H9 (cell line): ENCODE results near the gene SLC6A7. TPM values are rescaled to one million over a fixed set of nuclear protein-coding genes. Genes with fewer than 3 reads are reported as not detected.

Source experiments
- DNase-seq: peaks from one replicate; pipeline ENCODE4 v3.0.0-alpha.2; 2017
- H2AFZ ChIP-seq: one replicate; pipeline ENCODE4 v1.6.1; 2013; ENCODE audit warnings: mild to moderate bottlenecking, low read length, control low read depth, moderate library complexity
- H2AK5ac ChIP-seq: 2 replicates; pipeline ENCODE4 v1.6.1; 2013; ENCODE audit warnings: low read length, control low read depth, mixed read lengths; ENCODE audit not compliant: insufficient read length
- H2BK120ac ChIP-seq: one replicate; pipeline ENCODE4 v1.6.1; 2013; ENCODE audit warnings: low read depth, mild to moderate bottlenecking, low read length, control low read depth, inconsistent platforms; ENCODE audit not compliant: poor library complexity, severe bottlenecking
- H2BK12ac ChIP-seq: 2 replicates; pipeline ENCODE4 v1.6.1; 2013; ENCODE audit warnings: low read length, control low read depth, mixed read lengths, low read depth; ENCODE audit not compliant: insufficient read length
- H2BK15ac ChIP-seq: 2 replicates; pipeline ENCODE4 v1.6.1; 2013; ENCODE audit warnings: low read depth, low read length, control low read depth
- H2BK20ac ChIP-seq: one replicate; pipeline ENCODE4 v1.6.1; 2013; ENCODE audit warnings: low read depth, mild to moderate bottlenecking, low read length, control low read depth, inconsistent platforms; ENCODE audit not compliant: poor library complexity, severe bottlenecking
- H2BK5ac ChIP-seq: 2 replicates; pipeline ENCODE4 v1.6.1; 2013; ENCODE audit warnings: low read length, control low read depth, mixed read lengths; ENCODE audit not compliant: insufficient read length
- H3K14ac ChIP-seq: 2 replicates; pipeline ENCODE4 v1.6.1; 2013; ENCODE audit warnings: low read length, control low read depth; ENCODE audit not compliant: insufficient read depth
- H3K18ac ChIP-seq: 2 replicates; pipeline ENCODE4 v1.6.1; 2013; ENCODE audit warnings: low read depth, mild to moderate bottlenecking, mixed read lengths, low read length, control low read depth; ENCODE audit not compliant: insufficient read length
- H3K23ac ChIP-seq: 2 replicates; pipeline ENCODE4 v1.6.1; 2013; ENCODE audit warnings: low read length, control low read depth, mixed read lengths, low read depth; ENCODE audit not compliant: insufficient read length
- H3K23me2 ChIP-seq: 2 replicates; pipeline ENCODE4 v1.6.1; 2013; ENCODE audit warnings: low read depth, mild to moderate bottlenecking, mixed read lengths, low read length, control low read depth; ENCODE audit not compliant: insufficient read length, poor library complexity, severe bottlenecking
- H3K27ac ChIP-seq: 2 replicates; pipeline ENCODE4 v1.5.1; 2013; ENCODE audit warnings: low read length, control low read depth, mixed read lengths, low read depth; ENCODE audit not compliant: insufficient read length
- H3K27me3 ChIP-seq: 2 replicates; pipeline ENCODE4 v1.6.1; 2013; ENCODE audit warnings: low read length, control low read depth, inconsistent platforms; ENCODE audit not compliant: insufficient read depth
- H3K4ac ChIP-seq: 2 replicates; pipeline ENCODE4 v1.6.1; 2013; ENCODE audit warnings: low read depth, mild to moderate bottlenecking, control low read depth, inconsistent platforms, low read length, moderate library complexity
- H3K4me1 ChIP-seq: 2 replicates; pipeline ENCODE4 v1.6.1; 2013; ENCODE audit warnings: low read length, control low read depth, inconsistent platforms; ENCODE audit not compliant: insufficient read depth
- H3K4me2 ChIP-seq: 2 replicates; pipeline ENCODE4 v1.6.1; 2013; ENCODE audit warnings: low read length, control low read depth, mixed read lengths; ENCODE audit not compliant: insufficient read length, insufficient read depth
- H3K56ac ChIP-seq: 2 replicates; pipeline ENCODE4 v1.6.1; 2013; ENCODE audit warnings: low read depth, mild to moderate bottlenecking, mixed read lengths, low read length, control low read depth; ENCODE audit not compliant: insufficient read length
- H3K79me1 ChIP-seq: 2 replicates; pipeline ENCODE4 v1.6.1; 2013; ENCODE audit warnings: low read depth, mild to moderate bottlenecking, moderate library complexity, low read length, control low read depth, inconsistent platforms; ENCODE audit not compliant: insufficient read depth, poor library complexity, severe bottlenecking
- H3K79me2 ChIP-seq: 2 replicates; pipeline ENCODE4 v1.6.1; 2013; ENCODE audit warnings: low read length, control low read depth, inconsistent platforms; ENCODE audit not compliant: insufficient read depth
- H3K9ac ChIP-seq: 2 replicates; pipeline ENCODE4 v1.6.1; 2013; ENCODE audit warnings: low read length, control low read depth, mixed read lengths; ENCODE audit not compliant: insufficient read length; ENCODE audit errors: extremely low read depth
- H3K9me3 ChIP-seq: one replicate; pipeline ENCODE4 v1.6.1; 2013; ENCODE audit warnings: low read depth, low read length, inconsistent platforms; ENCODE audit not compliant: control insufficient read depth
- H3T11ph ChIP-seq: one replicate; pipeline ENCODE4 v1.6.1; 2013; ENCODE audit warnings: mild to moderate bottlenecking, low read length, control low read depth, inconsistent platforms
- H4K20me1 ChIP-seq: one replicate; pipeline ENCODE4 v1.6.1; 2013; ENCODE audit not compliant: control insufficient read depth, insufficient read length, insufficient read depth
- H4K5ac ChIP-seq: 2 replicates; pipeline ENCODE4 v1.6.1; 2013; ENCODE audit warnings: low read depth, mild to moderate bottlenecking, mixed read lengths, low read length, control low read depth; ENCODE audit not compliant: insufficient read length
- H4K8ac ChIP-seq: replicated peaks from 2 replicates; pipeline ENCODE4 v1.6.1; 2013; ENCODE audit warnings: low read length, control low read depth, mixed read lengths, low read depth; ENCODE audit not compliant: insufficient read length
- H4K91ac ChIP-seq: 2 replicates; pipeline ENCODE4 v1.6.1; 2013; ENCODE audit warnings: low read depth, mild to moderate bottlenecking, moderate library complexity, mixed read lengths, low read length, control low read depth; ENCODE audit not compliant: insufficient read length
- H3K27ac Mint-ChIP-seq, 3 experiments: 2 replicates in 2 of 3; 3 replicates in 1 of 3; pipeline ENCODE4 v1.8.0; 2020 to 2021; ENCODE audit warnings: mixed read lengths in 3 of 3, mild to moderate bottlenecking in 1 of 3, moderate library complexity in 1 of 3
- H3K27me3 Mint-ChIP-seq: 2 replicates; pipeline ENCODE4 v1.8.0; 2021; ENCODE audit warnings: low read depth, mild to moderate bottlenecking, moderate library complexity, mixed read lengths
- H3K36me3 Mint-ChIP-seq, 3 experiments: 2 replicates in 2 of 3; 3 replicates in 1 of 3; pipeline ENCODE4 v1.8.0; 2020 to 2021; ENCODE audit warnings: low read depth in 3 of 3, mixed read lengths in 3 of 3; ENCODE audit not compliant: insufficient read depth in 1 of 3
- H3K4me1 Mint-ChIP-seq, 2 experiments: 2 replicates each; pipeline ENCODE4 v1.8.0; 2020; ENCODE audit warnings: mixed read lengths in 2 of 2
- H3K4me3 Mint-ChIP-seq, 2 experiments: 2 replicates in 1 of 2; 3 replicates in 1 of 2; pipeline ENCODE4 v1.8.0; 2020 to 2021; ENCODE audit warnings: mild to moderate bottlenecking in 2 of 2, mixed read lengths in 2 of 2, moderate library complexity in 1 of 2
- H3K9me3 Mint-ChIP-seq, 2 experiments: 2 replicates in 1 of 2; 3 replicates in 1 of 2; pipeline ENCODE4 v1.8.0; 2020; ENCODE audit warnings: mild to moderate bottlenecking in 2 of 2, mixed read lengths in 2 of 2, moderate library complexity in 1 of 2
- WGBS: extraction: QIAGEN DNeasy Blood & Tissue Kit; methylation state at CpG from one replicate; pipeline ENCODE4 v1.1.7; 2013; ENCODE audit warnings: missing lambda C conversion rate, low lambda C conversion rate, mixed read lengths; ENCODE audit not compliant: insufficient read length; ENCODE audit errors: extremely low coverage; 5-methylcytosine and 5-hydroxymethylcytosine counted together
- total RNA-seq: library from RNA; stranded (reverse); gene quantifications from 2 replicates; pipeline ENCODE4 v1.2.1, GENCODE V29; 2021
- TF ChIP-seq, protein P1 (sequence below): fragments of 200-600 bp; sonication (generic); conservative IDR thresholded peaks from 3 replicates; pipeline ENCODE4 v1.8.0; 2021; ENCODE audit warnings: antibody characterized with exemption, mild to moderate bottlenecking

The SLC6A7 gene
- total RNA-seq, 1 experiment from 2014 or later, result not detected

DNA sequence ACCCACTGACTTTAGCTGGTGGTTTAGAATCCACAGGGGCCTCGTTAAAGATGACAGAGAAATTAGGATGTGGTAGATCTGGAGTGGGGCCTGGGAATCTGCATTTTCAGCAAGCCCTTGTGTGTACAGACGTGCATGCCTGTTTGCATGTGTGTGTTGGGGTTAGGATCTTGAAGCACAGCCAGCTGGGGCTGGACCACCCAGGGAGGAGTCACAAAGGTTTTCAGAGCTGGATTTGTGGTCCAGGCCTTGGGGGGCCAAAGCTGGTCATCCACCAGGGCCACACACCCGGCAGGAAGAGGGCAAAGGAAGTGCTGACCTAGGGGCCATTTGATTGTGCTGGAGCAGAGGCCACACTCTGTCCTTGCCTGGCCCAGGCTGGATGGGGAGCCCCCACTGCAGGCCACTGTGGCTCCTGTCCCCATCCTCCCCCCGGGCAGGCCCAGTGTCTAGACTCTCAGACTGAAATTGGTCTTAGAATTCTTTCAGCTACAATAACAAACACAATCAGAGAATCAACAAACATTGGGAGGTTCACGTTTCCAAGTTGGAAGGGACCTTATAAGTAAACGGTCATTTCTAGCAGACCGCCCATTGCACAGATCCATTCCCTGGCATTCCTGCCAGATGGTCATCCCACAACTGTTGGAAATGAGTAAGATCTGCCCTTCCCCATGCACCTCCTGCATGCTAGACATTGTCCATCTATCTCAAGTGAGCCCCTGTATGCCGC lies 13.0 kb upstream of the SLC6A7 start:
- Histone ChIP-seq H2BK5ac (no peak overlapping the region), H3K23ac (no peak overlapping the region), H4K8ac (no peak overlapping the region), H3K18ac (no peak overlapping the region), H3T11ph (no peak overlapping the region), H2BK120ac (no peak overlapping the region), H4K91ac (no peak overlapping the region), H2BK20ac (no peak overlapping the region), H3K9me3 (no peaks in the 10 kb centered on the region), H3K79me1 (no peaks in the 10 kb centered on the region), H3K4me1 (no peaks in the 10 kb centered on the region), H3K4ac (no peak overlapping the region), H2BK15ac (no peak overlapping the region), H3K14ac (no peak overlapping the region), H3K79me2 (no peaks in the 10 kb centered on the region), H2AK5ac (no peak overlapping the region), H3K56ac (no peak overlapping the region), H4K20me1 (no peaks in the 10 kb centered on the region), H4K5ac (no peak overlapping the region), H3K27ac (no peak overlapping the region), H2AFZ (no peak overlapping the region), H3K23me2 (no peaks in the 10 kb centered on the region), H3K9ac (no peak overlapping the region), H3K4me2 (no peak overlapping the region), H2BK12ac (no peak overlapping the region), H3K27me3 (no peaks in the 10 kb centered on the region; the same call in 1 of the 2 replicates)
- Mint-ChIP-seq H3K36me3 (no peaks in the 10 kb centered on the region), H3K4me1 (peaks cover 7 to 13% of the 10 kb centered on the region in 2 experiments; a peak in 3 of 4 replicates), H3K9me3 (no peaks in the 10 kb centered on the region; a peak in 1 of 5 replicates), H3K27ac (no peak overlapping the region), H3K4me3 (no peak overlapping the region), H3K27me3 (peaks cover 63% of the 10 kb centered on the region)
- DNase-seq, result no peak
- TF ChIP-seq, protein P1, sequence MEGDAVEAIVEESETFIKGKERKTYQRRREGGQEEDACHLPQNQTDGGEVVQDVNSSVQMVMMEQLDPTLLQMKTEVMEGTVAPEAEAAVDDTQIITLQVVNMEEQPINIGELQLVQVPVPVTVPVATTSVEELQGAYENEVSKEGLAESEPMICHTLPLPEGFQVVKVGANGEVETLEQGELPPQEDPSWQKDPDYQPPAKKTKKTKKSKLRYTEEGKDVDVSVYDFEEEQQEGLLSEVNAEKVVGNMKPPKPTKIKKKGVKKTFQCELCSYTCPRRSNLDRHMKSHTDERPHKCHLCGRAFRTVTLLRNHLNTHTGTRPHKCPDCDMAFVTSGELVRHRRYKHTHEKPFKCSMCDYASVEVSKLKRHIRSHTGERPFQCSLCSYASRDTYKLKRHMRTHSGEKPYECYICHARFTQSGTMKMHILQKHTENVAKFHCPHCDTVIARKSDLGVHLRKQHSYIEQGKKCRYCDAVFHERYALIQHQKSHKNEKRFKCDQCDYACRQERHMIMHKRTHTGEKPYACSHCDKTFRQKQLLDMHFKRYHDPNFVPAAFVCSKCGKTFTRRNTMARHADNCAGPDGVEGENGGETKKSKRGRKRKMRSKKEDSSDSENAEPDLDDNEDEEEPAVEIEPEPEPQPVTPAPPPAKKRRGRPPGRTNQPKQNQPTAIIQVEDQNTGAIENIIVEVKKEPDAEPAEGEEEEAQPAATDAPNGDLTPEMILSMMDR, result no peak
- WGBS, result no CpG with 5 or more reads among the region's 8 CpGs
